HG02973 (cell line): ENCODE results near the gene SFI1.

Experiments used
- ATAC-seq: cut with Tn5 transposase; IDR thresholded peaks from one replicate; pipeline ENCODE4 v1.9.1; 2021; ENCODE audit warnings: moderate library complexity; ENCODE audit not compliant: unreplicated experiment

The SFI1 gene

DNA sequence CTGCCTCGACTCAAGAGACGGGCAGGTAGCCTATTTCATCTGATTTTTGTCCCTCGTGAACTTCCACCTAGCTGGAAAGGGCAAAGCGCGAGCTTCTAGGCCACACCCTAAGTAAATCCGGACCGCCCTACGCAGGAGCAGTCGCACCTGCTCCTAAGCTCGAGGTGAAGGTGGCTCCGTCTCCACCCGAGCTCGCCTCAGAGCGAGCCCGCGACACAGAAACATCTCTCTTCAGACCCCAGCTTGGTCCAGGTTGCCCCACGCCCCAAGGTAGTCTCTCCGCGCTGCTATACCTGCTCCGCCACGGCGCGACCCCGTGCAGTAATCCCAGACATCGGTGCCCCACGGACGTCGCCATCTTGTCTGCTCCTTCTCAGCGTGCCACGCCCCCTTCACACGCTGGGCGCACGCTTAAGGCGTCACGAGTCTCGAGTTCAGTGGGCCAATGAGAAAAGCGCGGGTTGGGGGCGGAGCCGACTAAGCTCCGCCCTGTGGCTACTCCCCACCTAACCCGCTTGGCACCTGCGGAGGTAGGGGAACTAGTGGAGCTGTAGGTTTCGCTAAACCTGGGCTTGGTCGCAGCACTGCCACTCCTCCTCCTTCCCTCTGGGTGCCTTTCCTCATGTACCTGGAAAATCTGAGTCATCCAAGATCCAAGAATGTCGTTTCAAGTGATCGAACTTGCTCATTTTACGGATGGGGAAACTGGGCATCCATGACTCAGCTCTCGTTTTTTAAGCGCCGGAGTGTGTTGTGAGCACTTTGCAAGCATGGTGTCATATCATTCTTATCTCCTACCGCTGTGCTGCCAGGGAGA, 165.7 kb downstream of the SFI1 start, which contains the start of gene PISD:
Gene PISD, minus strand, starts transcription at position 365 of the 817 bp plus-strand sequence. Its CDS starts 7 bp downstream, at position 358.
- ATAC-seq: peak; percentile 72

DNA sequence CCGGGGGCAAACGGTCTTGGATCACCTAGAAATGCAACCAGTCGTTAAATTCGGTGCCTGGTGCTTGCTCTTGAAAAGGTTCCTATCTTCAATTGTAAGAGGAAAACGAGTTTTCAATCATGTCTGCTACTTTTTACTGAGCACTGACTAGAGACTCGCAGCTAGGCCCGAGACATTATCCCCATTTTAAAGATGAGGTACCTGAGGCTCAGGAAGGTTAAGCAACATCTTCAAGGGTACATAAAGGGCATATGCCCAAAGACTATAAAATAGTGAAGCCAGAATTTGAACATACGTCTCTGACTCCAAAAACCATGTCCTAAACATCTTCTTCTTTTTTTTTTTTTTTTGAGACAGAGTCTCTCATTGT, 166.3 kb downstream of the SFI1 start:
- ATAC-seq: no peak
